ENCODE measurements around the gene INSIG1. TPM values are rescaled to one million over a fixed set of nuclear protein-coding genes. Genes with fewer than 3 reads are reported as not detected.

INSIG1 gene
- total RNA-seq, 1 experiment from 2014 or later: 54.7 TPM

GRCh38 chr7:155293721-155294510 lies 3.8 kb upstream of the INSIG1 start:
- RAD21 ChIA-PET (ENCODE audit: low non-redundant PET in 1 of 2, low total read pairs in 2 of 2, uncharacterized antibody in 2 of 2, unreplicated experiment in 2 of 2): no interaction called here

GRCh38 chr7:155294511-155294778 lies 3.2 kb upstream of the INSIG1 start:
- peaks cover 29 to 59% of the 10 kb centered on the region in 2 experiments for H3K4me1 ChIP-seq (ENCODE audit: control insufficient read depth in 1 of 2, insufficient read depth in 2 of 2, low read length in 2 of 2)
- ChIA-PET CTCF (no interaction called here), POLR2A (no interaction called here), RAD21 (ENCODE audit: low non-redundant PET in 1 of 2, low total read pairs in 2 of 2, uncharacterized antibody in 2 of 2, unreplicated experiment in 2 of 2) (no interaction called here)
- 0 out of 4 replicates have a peak, but pooled peaks cover 0 to 2% of the 10 kb centered on the region in 2 experiments for H3K36me3 ChIP-seq (ENCODE audit: control insufficient read depth in 1 of 2, insufficient read depth in 2 of 2, low read length in 2 of 2)
- BruUV-seq (replicated peaks): no TSS peak
- ATAC-seq (no peak), DNase-seq (ENCODE audit: low read depth, low spot score) (no peak)
- TF ChIP-seq SRF (IDR thresholded peaks at IDR 0.05; ENCODE audit: low read depth) (no peak), SIN3A (IDR thresholded peaks at IDR 0.05; ENCODE audit: low read depth) (no peak), SP1 (IDR thresholded peaks at IDR 0.05; ENCODE audit: low read depth) (no peak), ZNF274 (IDR thresholded peaks at IDR 0.05; ENCODE audit: low read depth, low read length) (no peak), POLR2A (IDR thresholded peaks at IDR 0.05; ENCODE audit: borderline replicate concordance, extremely low read depth, insufficient read depth, insufficient read length) (no peak), ELF1 (IDR thresholded peaks at IDR 0.05; ENCODE audit: borderline replicate concordance, low read depth) (no peak), TCF7L2 (IDR thresholded peaks at IDR 0.05; ENCODE audit: borderline replicate concordance, extremely low read depth, insufficient read depth, insufficient read length) (no peak), CTCF (IDR thresholded peaks at IDR 0.05 in 2 of 3, conservative IDR thresholded peaks at IDR 0.05 in 1 of 3; ENCODE audit: borderline replicate concordance in 1 of 3, insufficient read depth in 1 of 3, low read depth in 2 of 3, low read length in 2 of 3) (no peak), EZH2phosphoT487 (IDR thresholded peaks at IDR 0.05; ENCODE audit: borderline replicate concordance) (no peak), ZFX (IDR thresholded peaks at IDR 0.05) (no peak), MAX (IDR thresholded peaks at IDR 0.05) (no peak), ZBTB33 (IDR thresholded peaks at IDR 0.05; ENCODE audit: extremely low read depth, insufficient replicate concordance, low read length) (no peak), YY1 (IDR thresholded peaks at IDR 0.05; ENCODE audit: extremely low read depth, insufficient replicate concordance, low read depth, low read length) (no peak), CEBPB (IDR thresholded peaks at IDR 0.05; ENCODE audit: low read depth) (no peak), EZH2 (IDR thresholded peaks at IDR 0.05) (no peak), FOSL1 (IDR thresholded peaks at IDR 0.05; ENCODE audit: low read depth) (no peak)
- H4K20me1 ChIP-seq (ENCODE audit: insufficient read depth): no peaks in the 10 kb centered on the region
- no peaks in the 10 kb centered on the region for H3K27me3 ChIP-seq (ENCODE audit: insufficient read depth, low read length)
- H3K79me2 ChIP-seq (ENCODE audit: insufficient read depth, low read length): peaks cover 3% of the 10 kb centered on the region
- no peaks in the 10 kb centered on the region for H3K9me2 ChIP-seq (ENCODE audit: insufficient read depth)
- H3K4me3 ChIP-seq (replicated peaks in 1 of 2; ENCODE audit: low read depth in 1 of 2, low read length in 2 of 2): no peak overlapping the region
- intact Hi-C loops (cut with micrococcal nuclease): no loop called here
- no peaks in the 10 kb centered on the region for H3K9me3 ChIP-seq (ENCODE audit: control insufficient read depth in 1 of 2, insufficient read depth in 1 of 2, low read depth in 1 of 2, low read length in 2 of 2)
- H2AFZ ChIP-seq (ENCODE audit: low read depth, low read length, poor library complexity, severe bottlenecking): no peak overlapping the region
- no peak overlapping the region for H3K4me2 ChIP-seq (ENCODE audit: low read length)
- H3K27ac ChIP-seq (ENCODE audit: low read depth, low read length): no peak overlapping the region
- no peak overlapping the region for H3K9ac ChIP-seq (ENCODE audit: low read length)

More at GRCh38 chr7:155293721-155294510, 3.8 kb upstream of the INSIG1 start:
- ATAC-seq (no peak), DNase-seq (ENCODE audit: low read depth, low spot score) (no peak)
- no peaks in the 10 kb centered on the region for H3K27me3 ChIP-seq (ENCODE audit: insufficient read depth, low read length)
- H4K20me1 ChIP-seq (ENCODE audit: insufficient read depth): no peaks in the 10 kb centered on the region
- H3K4me1 ChIP-seq (ENCODE audit: control insufficient read depth in 1 of 2, insufficient read depth in 2 of 2, low read length in 2 of 2): peaks cover 25 to 53% of the 10 kb centered on the region in 2 experiments
- H3K36me3 ChIP-seq (ENCODE audit: control insufficient read depth in 1 of 2, insufficient read depth in 2 of 2, low read length in 2 of 2): no peaks in the 10 kb centered on the region
- no peaks in the 10 kb centered on the region for H3K9me2 ChIP-seq (ENCODE audit: insufficient read depth)
- intact Hi-C loops (cut with micrococcal nuclease): no loop called here
- H3K79me2 ChIP-seq (ENCODE audit: insufficient read depth, low read length): no peaks in the 10 kb centered on the region
- no TSS peak for BruUV-seq (replicated peaks)
- no peak overlapping the region for H3K4me2 ChIP-seq (ENCODE audit: low read length)
- no peak overlapping the region for H3K9ac ChIP-seq (ENCODE audit: low read length)
- ChIA-PET CTCF (no interaction called here), POLR2A (no interaction called here)
- TF ChIP-seq CBX3 (IDR thresholded peaks at IDR 0.05; ENCODE audit: low read depth) (no peak), EZH2 (IDR thresholded peaks at IDR 0.05) (no peak), TCF7L2 (IDR thresholded peaks at IDR 0.05; ENCODE audit: borderline replicate concordance, extremely low read depth, insufficient read depth, insufficient read length) (no peak)
- H3K27ac ChIP-seq (ENCODE audit: low read depth, low read length): no peak overlapping the region
- H2AFZ ChIP-seq (ENCODE audit: low read depth, low read length, poor library complexity, severe bottlenecking): no peak overlapping the region
- no peak overlapping the region for H3K4me3 ChIP-seq (replicated peaks in 1 of 2; ENCODE audit: low read depth in 1 of 2, low read length in 2 of 2)
- H3K9me3 ChIP-seq (ENCODE audit: control insufficient read depth in 1 of 2, insufficient read depth in 1 of 2, low read depth in 1 of 2, low read length in 2 of 2): no peaks in the 10 kb centered on the region

All from HCT116 (cell line).